IMR-90 (cell line): Measurements from ENCODE around the gene HGFAC. TPM values are rescaled to one million over a fixed set of nuclear protein-coding genes. Genes with fewer than 3 reads are reported as not detected.

Experiments
- ATAC-seq: fragments of 200-7000 bp; cut with Tn5 transposase; 2 replicates; pipeline ENCODE4 v1.9.1; 2020; ENCODE audit warnings: low read depth, mild to moderate bottlenecking, moderate library complexity
- BruUV-seq: library from RNA; stranded (reverse); fragments of 400-500 nt; replicated peaks from 2 replicates; lab custom pipeline; 2021; lab: Mats Ljungman, UMichigan
- CTCF ChIA-PET: fragments of 300-600 bp; formaldehyde crosslinking; extraction: SDS; loops from one replicate; lab custom pipeline; 2021; ENCODE audit warnings: antibody characterized with exemption; lab: Yijun Ruan, JAX
- POLR2A ChIA-PET: fragments of 300-600 bp; sonication (Branson Sonifier 250); formaldehyde crosslinking; loops from one replicate; lab custom pipeline; 2022; ENCODE audit warnings: antibody characterized with exemption; ENCODE audit not compliant: unreplicated experiment; lab: Charles Lee
- DNase-seq: peaks from one replicate; pipeline ENCODE4 v3.0.0; 2013
- H2AFZ ChIP-seq: replicated peaks from 2 replicates; pipeline ENCODE3; 2013; ENCODE audit warnings: low read length, mild to moderate bottlenecking; ENCODE audit not compliant: poor library complexity
- H2AK5ac ChIP-seq: 2 replicates; pipeline ENCODE4 v1.6.1; 2013; ENCODE audit warnings: low read depth, low read length, inconsistent platforms
- H2AK9ac ChIP-seq: replicated peaks from 2 replicates; pipeline ENCODE3; 2013; ENCODE audit warnings: mild to moderate bottlenecking, low read depth, low read length, moderate library complexity; ENCODE audit not compliant: poor library complexity
- H2BK120ac ChIP-seq: 2 replicates; pipeline ENCODE4 v1.6.1; 2013; ENCODE audit warnings: low read depth, low read length, inconsistent platforms
- H2BK15ac ChIP-seq: 3 replicates; pipeline ENCODE4 v1.6.1; 2013; ENCODE audit warnings: low read depth, low read length, inconsistent platforms
- H2BK20ac ChIP-seq: 2 replicates; pipeline ENCODE4 v1.6.1; 2013; ENCODE audit warnings: low read depth, mild to moderate bottlenecking, inconsistent platforms, low read length, moderate library complexity
- H2BK5ac ChIP-seq: 2 replicates; pipeline ENCODE4 v1.6.1; 2013; ENCODE audit warnings: mild to moderate bottlenecking, low read depth, low read length, inconsistent platforms; ENCODE audit not compliant: poor library complexity, severe bottlenecking
- H3K14ac ChIP-seq: replicated peaks from 2 replicates; pipeline ENCODE4 v1.6.1; 2013; ENCODE audit warnings: low read depth, low read length, inconsistent platforms
- H3K18ac ChIP-seq: 2 replicates; pipeline ENCODE4 v1.6.1; 2013; ENCODE audit warnings: low read depth, low read length, control low read depth
- H3K23ac ChIP-seq: 2 replicates; pipeline ENCODE4 v1.6.1; 2013; ENCODE audit warnings: low read depth, low read length, inconsistent platforms
- H3K27ac ChIP-seq: 2 replicates; pipeline ENCODE4 v1.5.1; 2013; ENCODE audit warnings: mild to moderate bottlenecking, control low read depth, low read length; ENCODE audit not compliant: insufficient read depth
- H3K27me3 ChIP-seq: 2 replicates; pipeline ENCODE4 v1.6.1; 2013; ENCODE audit warnings: low read length; ENCODE audit not compliant: control insufficient read depth, insufficient read depth
- H3K36me3 ChIP-seq: 2 replicates; pipeline ENCODE4 v1.6.1; 2013; ENCODE audit warnings: low read length, mixed read lengths; ENCODE audit not compliant: control insufficient read depth, insufficient read depth
- H3K4ac ChIP-seq: 2 replicates; pipeline ENCODE4 v1.6.1; 2013; ENCODE audit warnings: low read depth, low read length, inconsistent platforms
- H3K4me1 ChIP-seq: 2 replicates; pipeline ENCODE4 v1.6.1; 2013; ENCODE audit warnings: low read length, mixed read lengths; ENCODE audit not compliant: control insufficient read depth, insufficient read depth
- H3K4me2 ChIP-seq: 2 replicates; pipeline ENCODE4 v1.6.1; 2013; ENCODE audit warnings: low read depth, mild to moderate bottlenecking, control low read depth, low read length, moderate library complexity
- H3K4me3 ChIP-seq: 2 replicates; pipeline ENCODE4 v1.5.1; 2013; ENCODE audit warnings: low read depth, mild to moderate bottlenecking, control low read depth, low read length, moderate library complexity; ENCODE audit not compliant: insufficient read depth
- H3K56ac ChIP-seq: 2 replicates; pipeline ENCODE4 v1.6.1; 2013; ENCODE audit warnings: low read length, inconsistent platforms; ENCODE audit not compliant: insufficient read depth; ENCODE audit errors: extremely low read depth
- H3K79me1 ChIP-seq, 2 experiments: 2 replicates each; pipeline ENCODE4 v1.6.1; 2013; ENCODE audit warnings: low read length in 2 of 2, inconsistent platforms in 1 of 2, low read depth in 1 of 2
- H3K9ac ChIP-seq: 2 replicates; pipeline ENCODE4 v1.6.1; 2013; ENCODE audit warnings: low read depth, low read length, control low read depth
- H3K9me1 ChIP-seq: 2 replicates; pipeline ENCODE4 v1.6.1; 2013; ENCODE audit warnings: low read length, inconsistent platforms; ENCODE audit not compliant: insufficient read depth
- H3K9me3 ChIP-seq: 2 replicates; pipeline ENCODE4 v1.6.1; 2013; ENCODE audit warnings: low read length; ENCODE audit not compliant: control insufficient read depth, insufficient read depth
- H4K20me1 ChIP-seq: 2 replicates; pipeline ENCODE4 v1.6.1; 2013; ENCODE audit warnings: low read length, inconsistent platforms; ENCODE audit not compliant: insufficient read depth
- H4K5ac ChIP-seq: 2 replicates; pipeline ENCODE4 v1.6.1; 2013; ENCODE audit warnings: mild to moderate bottlenecking, low read depth, low read length, control low read depth
- H4K8ac ChIP-seq, 2 experiments: 2 replicates each; pipeline ENCODE4 v1.6.1; 2013; ENCODE audit warnings: low read depth in 2 of 2, low read length in 2 of 2, control low read depth in 1 of 2, inconsistent platforms in 1 of 2
- H4K91ac ChIP-seq: 2 replicates; pipeline ENCODE4 v1.6.1; 2013; ENCODE audit warnings: low read depth, low read length, inconsistent platforms; ENCODE audit not compliant: insufficient read depth
- CEBPB ChIP-seq: IDR thresholded peaks from 2 replicates; pipeline ENCODE4 v1.6.1; 2012; ENCODE audit warnings: low read depth, low read length, improper control_type of control experiment
- CHD1 ChIP-seq: IDR thresholded peaks from 2 replicates; pipeline ENCODE4 v1.6.1; 2012; ENCODE audit warnings: low read depth, low read length, improper control_type of control experiment
- CTCF ChIP-seq: conservative IDR thresholded peaks from 2 replicates; pipeline ENCODE4 v1.5.1; 2012; ENCODE audit warnings: mild to moderate bottlenecking, low read depth, low read length, improper control_type of control experiment
- ELK1 ChIP-seq: fragments of 150-350 bp; IDR thresholded peaks from 2 replicates; pipeline ENCODE4 v1.6.1; 2016; ENCODE audit warnings: low read depth, mild to moderate bottlenecking, low read length, moderate library complexity, borderline replicate concordance
- FOS ChIP-seq: fragments of 150-350 bp; IDR thresholded peaks from 2 replicates; pipeline ENCODE4 v1.6.1; 2016; ENCODE audit warnings: low read depth, low read length
- MAFK ChIP-seq: IDR thresholded peaks from 2 replicates; pipeline ENCODE4 v1.6.1; 2012; ENCODE audit warnings: low read depth, low read length, improper control_type of control experiment
- MAZ ChIP-seq: IDR thresholded peaks from 2 replicates; pipeline ENCODE4 v1.6.1; 2012; ENCODE audit warnings: low read depth, mild to moderate bottlenecking, low read length, improper control_type of control experiment, moderate library complexity, borderline replicate concordance
- MXI1 ChIP-seq: IDR thresholded peaks from 2 replicates; pipeline ENCODE4 v1.6.1; 2012; ENCODE audit warnings: low read depth, mild to moderate bottlenecking, low read length, moderate library complexity, borderline replicate concordance
- NFE2L2 ChIP-seq: fragments of 150-350 bp; IDR thresholded peaks from 2 replicates; pipeline ENCODE4 v1.6.1; 2016; ENCODE audit warnings: low read depth, mild to moderate bottlenecking, low read length
- POLR2A ChIP-seq: IDR thresholded peaks from 2 replicates; pipeline ENCODE4 v1.6.1; 2012; ENCODE audit warnings: mild to moderate bottlenecking, low read depth, low read length
- RAD21 ChIP-seq: IDR thresholded peaks from 2 replicates; pipeline ENCODE4 v1.6.1; 2012; ENCODE audit warnings: low read length, improper control_type of control experiment
- RCOR1 ChIP-seq: IDR thresholded peaks from 2 replicates; pipeline ENCODE4 v1.6.1; 2012; ENCODE audit warnings: mild to moderate bottlenecking, low read length, improper control_type of control experiment; ENCODE audit not compliant: insufficient replicate concordance
- RFX5 ChIP-seq: IDR thresholded peaks from 2 replicates; pipeline ENCODE4 v1.8.0; 2012; ENCODE audit warnings: low read depth, mild to moderate bottlenecking, low read length, moderate library complexity
- SMC3 ChIP-seq: fragments of 150-350 bp; IDR thresholded peaks from 2 replicates; pipeline ENCODE4 v1.6.1; 2016; ENCODE audit warnings: low read depth, mild to moderate bottlenecking, antibody characterized with exemption, low read length, moderate library complexity
- USF2 ChIP-seq: fragments of 150-350 bp; IDR thresholded peaks from 2 replicates; pipeline ENCODE4 v1.6.1; 2017; ENCODE audit warnings: mild to moderate bottlenecking, antibody characterized with exemption, low read length, low read depth
- WGBS, 2 experiments: methylation state at CpG; one replicate each; pipeline versions ENCODE4 v1.1.5 to v1.1.7; 2013; ENCODE audit warnings: missing lambda C conversion rate in 2 of 2; ENCODE audit not compliant: insufficient read length in 1 of 2; ENCODE audit errors: extremely low coverage in 2 of 2; 5-methylcytosine and 5-hydroxymethylcytosine counted together
- dilution Hi-C: fragments of 300-500 bp; cut with HindIII; formaldehyde crosslinking; loops from one replicate; pipeline ENCODE4 v1.14.3; 2018; ENCODE audit warnings: low sequenced_read_pairs; ENCODE audit not compliant: unreplicated experiment
- in situ Hi-C: fragments of 300-500 bp; cut with MboI; formaldehyde crosslinking; loops from 3 replicates; pipeline ENCODE4 v1.14.3; 2019; ENCODE audit warnings: low sequenced_read_pairs, inconsistent platforms, mixed read lengths
- intact Hi-C: fragments of 100-400 bp; cut with micrococcal nuclease; formaldehyde crosslinking; loops from 2 replicates; pipeline ENCODE4 v1.10.0; 2022
- polyA plus RNA-seq, 3 experiments: library from polyadenylated mRNA; depleted of rRNA; stranded (reverse); fragments of >200 nt; gene quantifications; 2 replicates each; pipeline ENCODE4 v1.2.3, GENCODE V29; 2012; ENCODE audit warnings: low replicate concordance in 1 of 3
- total RNA-seq: library from RNA; depleted of rRNA; stranded (reverse); fragments of >200 nt; gene quantifications from 2 replicates; pipeline ENCODE4 v1.2.3, GENCODE V29; 2012

Gene HGFAC
- total and polyA plus RNA-seq, 2 of the 4 experiments (the other 2 are of a cell fraction): 0.05 TPM; not detected in 1

- Histone ChIP-seq H3K18ac (no peak overlapping the region), H4K20me1 (0 out of 2 replicates have a peak, but pooled peaks cover 3% of the 10 kb centered on the region), H3K4me3 (no peak overlapping the region), H2BK20ac (no peak overlapping the region), H3K9me1 (0 out of 2 replicates have a peak, but pooled peaks cover 3% of the 10 kb centered on the region), H3K79me1 (no peaks in the 10 kb centered on the region), H4K91ac (no peak overlapping the region), H2AK5ac (no peak overlapping the region), H3K14ac (no peak overlapping the region), H2BK120ac (no peak overlapping the region), H4K5ac (no peak overlapping the region), H3K9ac (no peak overlapping the region), H3K4me1 (no peaks in the 10 kb centered on the region), H3K23ac (no peak overlapping the region), H2BK15ac (no peak overlapping the region), H3K27ac (no peak overlapping the region), H3K27me3 (peaks cover 40% of the 10 kb centered on the region), H2AFZ (no peak overlapping the region), H2AK9ac (no peak overlapping the region), H3K56ac (no peak overlapping the region), H3K9me3 (no peaks in the 10 kb centered on the region), H2BK5ac (no peak overlapping the region), H3K36me3 (no peaks in the 10 kb centered on the region), H3K4ac (no peak overlapping the region), H4K8ac (no peak overlapping the region), H3K4me2 (no peak overlapping the region)
- 79% methylated on average over 17 of the region's 41 CpGs; no CpG with 5 or more reads in 1 of the 2 experiments for WGBS, 2 experiments
- in situ Hi-C loops (no loop called here), dilution Hi-C loops (no loop called here), intact Hi-C loops (no loop called here)
- ChIA-PET POLR2A (no interaction called here), CTCF (no interaction called here)
- DNase-seq: no peak
- no TSS peak for BruUV-seq
- no peak for ATAC-seq
- TF ChIP-seq RCOR1 (no peak), CTCF (no peak), USF2 (no peak), ELK1 (no peak), CEBPB (no peak), MAZ (no peak), FOS (no peak), RFX5 (no peak), NFE2L2 (no peak), SMC3 (no peak), MXI1 (no peak), MAFK (no peak), CHD1 (no peak), POLR2A (no peak), RAD21 (no peak)
Observed at GRCh38 chr4:3473181-3473950, 31.6 kb downstream of the HGFAC start.
